Endothelial cell of umbilical vein (primary cell): ENCODE results near the gene CCSER2. TPM values are rescaled to one million over a fixed set of nuclear protein-coding genes. Genes with fewer than 3 reads are reported as not detected.
"Not testable (repeated sequence)": the region's sequence is repeated elsewhere in the genome, so short reads cannot be mapped to it uniquely, and the experiment has no call there.

Source experiments
- BruUV-seq: library from RNA; stranded (reverse); fragments of 400-500 nt; replicated peaks from 2 replicates; lab custom pipeline; 2021; lab: Mats Ljungman, UMichigan
- CTCF ChIA-PET: fragments of 300-600, 350-600 bp; sonication (Branson Sonifier 250); formaldehyde crosslinking; loops from one replicate; lab custom pipeline; 2021; ENCODE audit warnings: antibody characterized with exemption, inconsistent platforms; lab: Charles Lee
- POLR2A ChIA-PET: fragments of 300-600, 350-600 bp; sonication (Branson Sonifier 250); formaldehyde crosslinking; loops from one replicate; lab custom pipeline; 2021; ENCODE audit warnings: antibody characterized with exemption, inconsistent platforms; lab: Charles Lee
- DNase-seq: peaks from one replicate; pipeline ENCODE4 v3.0.0-alpha.2; 2011; ENCODE audit warnings: low read depth, low spot score
- FAIRE-seq: peaks from 2 replicates; lab custom pipeline; 2011; peaks lifted over from hg19 to GRCh38; lab: Jason Lieb, UNC
- H2AFZ ChIP-seq: 2 replicates; pipeline ENCODE4 v1.6.0; 2012; ENCODE audit warnings: low read depth, low read length, control low read depth, inconsistent platforms
- H3K27ac ChIP-seq: 2 replicates; pipeline ENCODE4 v1.5.1; 2011; ENCODE audit warnings: low read depth, mild to moderate bottlenecking, control low read depth, low read length, moderate library complexity; ENCODE audit not compliant: insufficient read depth
- H3K27me3 ChIP-seq, 2 experiments: 2 replicates each; pipeline versions ENCODE4 v1.6.0 to v1.6.1; 2011; ENCODE audit warnings: low read length in 2 of 2, mixed read lengths in 1 of 2; ENCODE audit not compliant: control insufficient read depth in 2 of 2, insufficient read depth in 2 of 2
- H3K36me3 ChIP-seq, 2 experiments: 2 replicates in 1 of 2; 3 replicates in 1 of 2; pipeline ENCODE4 v1.5.1; 2011; ENCODE audit warnings: low read length in 2 of 2, mild to moderate bottlenecking in 1 of 2, moderate library complexity in 1 of 2; ENCODE audit not compliant: control insufficient read depth in 2 of 2, insufficient read depth in 2 of 2; ENCODE audit errors: extremely low read depth in 1 of 2
- H3K4me1 ChIP-seq: 3 replicates; pipeline ENCODE4 v1.5.1; 2011; ENCODE audit warnings: mild to moderate bottlenecking, low read length; ENCODE audit not compliant: control insufficient read depth, insufficient read depth; ENCODE audit errors: extremely low read depth
- H3K4me2 ChIP-seq: 2 replicates; pipeline ENCODE4 v1.6.1; 2011; ENCODE audit warnings: low read length, control low read depth, mixed read lengths; ENCODE audit not compliant: insufficient read depth
- H3K4me3 ChIP-seq, 3 experiments: fragments of 200-600 bp in 1 of 3; sonication (generic), shearing (Covaris generic) in 1 of 3; replicated peaks in 1 of 3; 2 replicates each; pipeline ENCODE4 v1.5.1; 2011 to 2016; ENCODE audit warnings: control low read depth in 3 of 3, low read length in 3 of 3, mild to moderate bottlenecking in 2 of 3, inconsistent platforms in 1 of 3, low read depth in 1 of 3, moderate library complexity in 1 of 3; ENCODE audit not compliant: insufficient read depth in 1 of 3
- H3K79me2 ChIP-seq: 2 replicates; pipeline ENCODE4 v1.6.0; 2012; ENCODE audit warnings: low read length, inconsistent platforms; ENCODE audit not compliant: control insufficient read depth, insufficient read depth
- H3K9ac ChIP-seq: replicated peaks from 2 replicates; pipeline ENCODE3; 2011; ENCODE audit warnings: low read length, control low read depth; ENCODE audit not compliant: insufficient read depth; ENCODE audit errors: extremely low read depth
- H3K9me1 ChIP-seq: replicated peaks from 3 replicates; pipeline ENCODE4 v1.6.0; 2011; ENCODE audit warnings: mild to moderate bottlenecking, low read length; ENCODE audit not compliant: control insufficient read depth, insufficient read depth; ENCODE audit errors: extremely low read depth
- H3K9me3 ChIP-seq: replicated peaks from 2 replicates; pipeline ENCODE4 v1.5.1; 2012; ENCODE audit warnings: low read length, inconsistent platforms; ENCODE audit not compliant: control insufficient read depth, insufficient read depth
- H4K20me1 ChIP-seq: replicated peaks from 2 replicates; pipeline ENCODE3; 2011; ENCODE audit warnings: mild to moderate bottlenecking, low read length; ENCODE audit not compliant: control insufficient read depth, insufficient read depth; ENCODE audit errors: extremely low read depth
- EZH2 ChIP-seq: IDR thresholded peaks from 2 replicates; pipeline ENCODE4 v1.6.1; 2012; ENCODE audit warnings: borderline replicate concordance, low read depth, mild to moderate bottlenecking, moderate library complexity, low read length, inconsistent platforms; ENCODE audit not compliant: severe bottlenecking
- FOS ChIP-seq: IDR thresholded peaks from 2 replicates; pipeline ENCODE4 v1.6.1; 2011; ENCODE audit warnings: mild to moderate bottlenecking, low read length, moderate library complexity, borderline replicate concordance; ENCODE audit not compliant: insufficient read depth
- GATA2 ChIP-seq: IDR thresholded peaks from 2 replicates; pipeline ENCODE4 v1.7.0; 2011; ENCODE audit warnings: low read depth, mild to moderate bottlenecking, moderate library complexity, mixed read lengths, low read length; ENCODE audit not compliant: insufficient read length, insufficient read depth
- JUN ChIP-seq: IDR thresholded peaks from 2 replicates; pipeline ENCODE4 v1.6.1; 2011; ENCODE audit warnings: borderline replicate concordance, low read depth; ENCODE audit not compliant: insufficient read length, insufficient read depth
- MYC ChIP-seq: IDR thresholded peaks from one replicate; pipeline ENCODE4 v1.6.1; 2011; ENCODE audit warnings: mild to moderate bottlenecking, low read depth, low read length
- POLR2A ChIP-seq: IDR thresholded peaks from 2 replicates; pipeline ENCODE4 v1.6.1; 2012; ENCODE audit warnings: low read depth, mild to moderate bottlenecking, control low read depth, low read length
- POLR2AphosphoS5 ChIP-seq: IDR thresholded peaks from 2 replicates; pipeline ENCODE4 v1.6.1; 2012; ENCODE audit warnings: low read depth, mild to moderate bottlenecking, control low read depth, low read length, moderate library complexity; ENCODE audit not compliant: insufficient read depth
- dilution Hi-C: fragments of 300-500 bp; cut with MboI; formaldehyde crosslinking; loops from one replicate; pipeline ENCODE4 v1.15.0; 2019; ENCODE audit warnings: low sequenced_read_pairs; ENCODE audit not compliant: extremely low pct_ligation_motif_present
- intact Hi-C: fragments of 100-400 bp; cut with micrococcal nuclease; formaldehyde crosslinking; loops from one replicate; pipeline ENCODE4 v1.10.0; 2022
- polyA plus RNA-seq, 4 experiments: library from polyadenylated mRNA; depleted of rRNA in 3 of 4; stranded (reverse) in 3 of 4; unstranded in 1 of 4; fragments of >200 nt; gene quantifications; 2 replicates each; pipeline versions ENCODE4 v1.2.1 to v1.2.3, GENCODE V29; 2011 to 2012; ENCODE audit warnings: missing spikeins in 1 of 4
- total RNA-seq: library from RNA; stranded (reverse); gene quantifications from 2 replicates; pipeline ENCODE4 v1.2.3, GENCODE V29; 2021
- TF ChIP-seq, protein P1 (sequence below), 2 donors: IDR thresholded peaks; 1 replicate in 1 of 2; 2 replicates in 1 of 2; pipeline ENCODE4 v1.5.1; 2011; ENCODE audit warnings: low read length in 2 of 2, mild to moderate bottlenecking in 2 of 2, moderate library complexity in 2 of 2, control low read depth in 1 of 2, inconsistent platforms in 1 of 2, low read depth in 1 of 2; ENCODE audit not compliant: insufficient read depth in 1 of 2; ENCODE audit errors: extremely low read depth in 1 of 2
- TF ChIP-seq, protein P2 (sequence below): IDR thresholded peaks from 2 replicates; pipeline ENCODE4 v1.6.1; 2011; ENCODE audit not compliant: insufficient read depth, insufficient read length

Gene CCSER2
- total and polyA plus RNA-seq, 2 donors (not counting 3 experiments of a cell fraction or from before 2014, with no cell fraction given): 14.5 to 49.3 TPM

DNA sequence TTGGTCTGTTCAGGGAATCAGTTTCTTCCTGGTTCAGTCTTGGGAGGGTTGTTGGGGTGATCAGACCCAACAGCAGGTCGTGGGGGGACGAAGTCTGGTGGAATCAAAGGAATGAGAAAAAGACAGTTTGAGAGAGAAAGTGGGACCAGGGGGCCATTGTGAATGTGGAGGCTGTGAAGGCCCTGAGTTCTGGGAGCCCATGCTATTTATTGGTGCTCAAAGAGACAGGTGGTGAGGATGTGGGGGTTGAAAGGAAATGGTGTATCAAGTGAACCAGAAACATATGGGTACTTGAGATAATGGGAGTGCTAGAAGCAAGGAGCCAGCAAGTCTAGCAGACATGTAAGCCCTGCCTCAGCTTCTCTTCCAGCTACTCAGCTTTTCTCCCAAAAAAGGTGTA is 84.1 kb downstream of the CCSER2 start:
- FAIRE-seq: no peak
- no peak for DNase-seq

DNA sequence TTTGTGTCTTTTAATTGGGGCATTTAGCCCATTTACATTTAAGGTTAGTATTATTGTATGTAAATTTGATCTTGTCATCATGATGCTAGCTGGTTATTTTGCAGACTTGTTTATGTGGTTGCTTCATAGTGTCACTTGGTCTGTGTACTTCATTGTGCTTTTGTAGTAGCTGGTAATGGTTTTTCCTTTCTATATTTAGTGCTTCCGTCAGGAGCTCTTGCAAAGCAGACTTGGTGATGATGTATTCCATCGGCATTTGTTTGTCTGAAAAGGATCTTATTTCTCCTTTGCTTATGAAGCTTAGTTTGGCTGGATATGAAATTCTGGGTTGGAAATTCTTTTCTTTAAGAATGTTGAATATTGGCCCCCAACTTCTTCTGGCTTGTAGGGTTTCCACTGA is 85.7 kb downstream of the CCSER2 start:
- dilution Hi-C loops, H4K20me1 ChIP-seq, H3K4me2 ChIP-seq, H2AFZ ChIP-seq, H3K9ac ChIP-seq, DNase-seq, POLR2A ChIA-PET, FAIRE-seq, H3K27ac ChIP-seq, H3K9me3 ChIP-seq, H3K4me3 ChIP-seq, H3K36me3 ChIP-seq, H3K9me1 ChIP-seq, intact Hi-C loops, H3K4me1 ChIP-seq, BruUV-seq, H3K27me3 ChIP-seq: not testable (repeated sequence)
- H3K79me2 ChIP-seq: peaks cover 44% of the 10 kb centered on the region
- CTCF ChIA-PET: interaction anchor here (1.1 to 1.4 kb wide), 3 partner anchors 10 to 16 kb away, joined by 3 to 5 read pairs (median 5); no protein-coding TSS in a partner anchor

More for the DNA sequence above, 84.1 kb downstream of the CCSER2 start:
- Histone ChIP-seq H3K79me2 (peaks cover 45% of the 10 kb centered on the region), H3K4me3 (no peak overlapping the region), H3K27me3 (no peaks in the 10 kb centered on the region), H3K4me2 (no peak overlapping the region), H3K9me1 (no peaks in the 10 kb centered on the region), H4K20me1 (peaks cover 2% of the 10 kb centered on the region), H3K4me1 (no peaks in the 10 kb centered on the region), H3K9ac (no peak overlapping the region), H2AFZ (no peak overlapping the region), H3K36me3 (no peaks in the 10 kb centered on the region), H3K27ac (no peak overlapping the region), H3K9me3 (peaks cover 4% of the 10 kb centered on the region)
- POLR2A ChIA-PET: no interaction called here
- dilution Hi-C loops: no loop called here
- TF ChIP-seq POLR2AphosphoS5 (no peak), MYC (no peak), FOS (no peak), JUN (no peak), GATA2 (no peak), POLR2A (no peak), EZH2 (no peak)
- TF ChIP-seq, protein P1, sequence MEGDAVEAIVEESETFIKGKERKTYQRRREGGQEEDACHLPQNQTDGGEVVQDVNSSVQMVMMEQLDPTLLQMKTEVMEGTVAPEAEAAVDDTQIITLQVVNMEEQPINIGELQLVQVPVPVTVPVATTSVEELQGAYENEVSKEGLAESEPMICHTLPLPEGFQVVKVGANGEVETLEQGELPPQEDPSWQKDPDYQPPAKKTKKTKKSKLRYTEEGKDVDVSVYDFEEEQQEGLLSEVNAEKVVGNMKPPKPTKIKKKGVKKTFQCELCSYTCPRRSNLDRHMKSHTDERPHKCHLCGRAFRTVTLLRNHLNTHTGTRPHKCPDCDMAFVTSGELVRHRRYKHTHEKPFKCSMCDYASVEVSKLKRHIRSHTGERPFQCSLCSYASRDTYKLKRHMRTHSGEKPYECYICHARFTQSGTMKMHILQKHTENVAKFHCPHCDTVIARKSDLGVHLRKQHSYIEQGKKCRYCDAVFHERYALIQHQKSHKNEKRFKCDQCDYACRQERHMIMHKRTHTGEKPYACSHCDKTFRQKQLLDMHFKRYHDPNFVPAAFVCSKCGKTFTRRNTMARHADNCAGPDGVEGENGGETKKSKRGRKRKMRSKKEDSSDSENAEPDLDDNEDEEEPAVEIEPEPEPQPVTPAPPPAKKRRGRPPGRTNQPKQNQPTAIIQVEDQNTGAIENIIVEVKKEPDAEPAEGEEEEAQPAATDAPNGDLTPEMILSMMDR (IDR thresholded peaks at IDR 0.05; ENCODE audit: extremely low read depth in 1 of 2, insufficient read depth in 1 of 2, low read depth in 1 of 2, low read length in 2 of 2): no peak
- TF ChIP-seq, protein P2, sequence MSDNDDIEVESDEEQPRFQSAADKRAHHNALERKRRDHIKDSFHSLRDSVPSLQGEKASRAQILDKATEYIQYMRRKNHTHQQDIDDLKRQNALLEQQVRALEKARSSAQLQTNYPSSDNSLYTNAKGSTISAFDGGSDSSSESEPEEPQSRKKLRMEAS: no peak
- intact Hi-C loops: no loop called here
- CTCF ChIA-PET: interaction anchor here (1.4 kb wide), 1 partner anchor 18 kb away, joined by 5 read pairs; no protein-coding TSS in a partner anchor
- BruUV-seq: no TSS peak
